Mesendoderm (in vitro differentiated cells): Measurements from ENCODE around the gene FCRL4.

Experiments used
- DNase-seq: peaks from one replicate; pipeline ENCODE4 v3.0.0; 2013
- H2AK5ac ChIP-seq: 2 replicates; pipeline ENCODE4 v1.6.1; 2013; ENCODE audit warnings: low read length, inconsistent platforms
- H2BK120ac ChIP-seq: 2 replicates; pipeline ENCODE4 v1.6.1; 2013; ENCODE audit warnings: low read depth, mild to moderate bottlenecking, low read length, moderate library complexity, mixed read lengths
- H2BK15ac ChIP-seq: replicated peaks from 2 replicates; pipeline ENCODE4 v1.6.1; 2013; ENCODE audit warnings: low read depth, mild to moderate bottlenecking, moderate library complexity
- H2BK5ac ChIP-seq: 2 replicates; pipeline ENCODE4 v1.6.1; 2013; ENCODE audit warnings: low read length, inconsistent platforms
- H3K18ac ChIP-seq: 2 replicates; pipeline ENCODE4 v1.6.1; 2013; ENCODE audit warnings: mild to moderate bottlenecking, low read length, mixed read lengths
- H3K23ac ChIP-seq: one replicate; pipeline ENCODE4 v1.6.1; 2013; ENCODE audit warnings: low read length
- H3K27ac ChIP-seq: 2 replicates; pipeline ENCODE4 v1.5.1; 2013; ENCODE audit warnings: low read depth, mild to moderate bottlenecking, inconsistent platforms, low read length, moderate library complexity
- H3K27me3 ChIP-seq: 2 replicates; pipeline ENCODE4 v1.6.1; 2013; ENCODE audit warnings: low read length, control low read depth, mild to moderate bottlenecking, inconsistent platforms; ENCODE audit not compliant: insufficient read depth, poor library complexity
- H3K36me3 ChIP-seq: 2 replicates; pipeline ENCODE4 v1.6.1; 2013; ENCODE audit warnings: low read length, inconsistent platforms; ENCODE audit not compliant: control insufficient read depth, insufficient read depth
- H3K4ac ChIP-seq: one replicate; pipeline ENCODE4 v1.6.1; 2013; ENCODE audit warnings: low read depth, mild to moderate bottlenecking, low read length, moderate library complexity
- H3K4me1 ChIP-seq: 2 replicates; pipeline ENCODE4 v1.6.1; 2013; ENCODE audit warnings: low read depth, low read length, inconsistent platforms; ENCODE audit not compliant: control insufficient read depth
- H3K4me2 ChIP-seq: 2 replicates; pipeline ENCODE4 v1.6.1; 2013; ENCODE audit warnings: low read length
- H3K4me3 ChIP-seq: 2 replicates; pipeline ENCODE4 v1.5.1; 2013; ENCODE audit warnings: mild to moderate bottlenecking, low read length
- H3K56ac ChIP-seq: one replicate; pipeline ENCODE4 v1.6.1; 2013; ENCODE audit warnings: low read length
- H3K79me1 ChIP-seq: 2 replicates; pipeline ENCODE4 v1.6.1; 2013; ENCODE audit warnings: low read length, inconsistent platforms
- H3K79me2 ChIP-seq: 2 replicates; pipeline ENCODE4 v1.6.1; 2013; ENCODE audit warnings: mild to moderate bottlenecking, low read length; ENCODE audit not compliant: control insufficient read depth, insufficient read depth
- H3K9ac ChIP-seq: 2 replicates; pipeline ENCODE4 v1.6.1; 2013; ENCODE audit warnings: low read length, inconsistent platforms
- H4K5ac ChIP-seq: one replicate; pipeline ENCODE4 v1.6.1; 2013; ENCODE audit warnings: low read length
- H4K8ac ChIP-seq: one replicate; pipeline ENCODE4 v1.6.1; 2013; ENCODE audit warnings: low read depth, mild to moderate bottlenecking, control low read depth, low read length, moderate library complexity
- WGBS: extraction: QIAGEN DNeasy Blood & Tissue Kit; methylation state at CpG from one replicate; pipeline ENCODE4 v1.1.7; 2013; ENCODE audit warnings: low lambda C conversion rate, missing lambda C conversion rate; ENCODE audit not compliant: insufficient coverage; ENCODE audit errors: extremely low coverage; 5-methylcytosine and 5-hydroxymethylcytosine counted together

The FCRL4 gene

GRCh38 chr1:157523774-157524493 is 74.0 kb downstream of the FCRL4 start:
- Histone ChIP-seq H3K56ac (no peak overlapping the region), H4K5ac (no peak overlapping the region), H3K79me1 (no peaks in the 10 kb centered on the region), H2BK15ac (no peak overlapping the region), H3K4me1 (no peaks in the 10 kb centered on the region), H3K4me3 (no peak overlapping the region), H4K8ac (no peak overlapping the region), H3K9ac (no peak overlapping the region), H3K36me3 (no peaks in the 10 kb centered on the region), H3K23ac (no peak overlapping the region), H3K4ac (no peak overlapping the region), H3K18ac (no peak overlapping the region), H3K27ac (no peak overlapping the region), H2BK120ac (no peak overlapping the region), H2AK5ac (no peak overlapping the region), H3K4me2 (no peak overlapping the region), H2BK5ac (no peak overlapping the region), H3K27me3 (no peaks in the 10 kb centered on the region), H3K79me2 (no peaks in the 10 kb centered on the region)
- no CpG with 5 or more reads among the region's 5 CpGs for WGBS
- peak; percentile 6 for DNase-seq
